Measurements from ENCODE around the gene ARF6. TPM values are rescaled to one million over a fixed set of nuclear protein-coding genes. Genes with fewer than 3 reads are reported as not detected.
A peak's percentile ranks its signal among the peaks of the same experiment; 100 is the strongest.

Gene ARF6
- total and polyA plus RNA-seq, 9 of the 15 experiments (the other 6 are each of a cell fraction or from before 2014, with no cell fraction given): 15.3 to 35.2 (median 24.9) TPM

GRCh38 chr14:49863487-49864281 is 29.2 kb upstream of the ARF6 start (continued):
- TF ChIP-seq POLR2AphosphoS5 (IDR thresholded peaks at IDR 0.05; ENCODE audit: control insufficient read depth, insufficient read depth, low read depth, low read length) (peak; percentile 29; the same call in 1 of the 2 replicates), HBP1 (CRISPR knock-in tag; IDR thresholded peaks at IDR 0.05) (0 out of 2 replicates have a peak, but pooled peaks have one; percentile 39), NCOR1 (IDR thresholded peaks at IDR 0.05) (peak; percentile 75), ARNT (IDR thresholded peaks at IDR 0.05) (peak in 1 of 2 experiments; percentile 14; a peak in 1 of 4 replicates), MTA2 (IDR thresholded peaks at IDR 0.05; ENCODE audit: low read depth) (peak; percentile 44), TEAD4 (IDR thresholded peaks at IDR 0.05; ENCODE audit: low read length) (peak; percentile 19; the same call in 1 of the 2 replicates), TEAD4 (CRISPR knock-in tag; IDR thresholded peaks at IDR 0.05; ENCODE audit: borderline replicate concordance) (no peak), ZNF224 (CRISPR knock-in tag; IDR thresholded peaks at IDR 0.05) (no peak), ZBTB34 (CRISPR knock-in tag; IDR thresholded peaks at IDR 0.05) (no peak), TAF1 (IDR thresholded peaks at IDR 0.05; ENCODE audit: control insufficient read depth, extremely low read depth, insufficient read depth, low read length, severe bottlenecking) (peak; percentile 34)

Data from K562 (cell line).